ENCODE results near the gene LIMA1.
"Not testable (repeated sequence)": the region's sequence is repeated elsewhere in the genome, so short reads cannot be mapped to it uniquely, and the experiment has no call there.

The LIMA1 gene

DNA sequence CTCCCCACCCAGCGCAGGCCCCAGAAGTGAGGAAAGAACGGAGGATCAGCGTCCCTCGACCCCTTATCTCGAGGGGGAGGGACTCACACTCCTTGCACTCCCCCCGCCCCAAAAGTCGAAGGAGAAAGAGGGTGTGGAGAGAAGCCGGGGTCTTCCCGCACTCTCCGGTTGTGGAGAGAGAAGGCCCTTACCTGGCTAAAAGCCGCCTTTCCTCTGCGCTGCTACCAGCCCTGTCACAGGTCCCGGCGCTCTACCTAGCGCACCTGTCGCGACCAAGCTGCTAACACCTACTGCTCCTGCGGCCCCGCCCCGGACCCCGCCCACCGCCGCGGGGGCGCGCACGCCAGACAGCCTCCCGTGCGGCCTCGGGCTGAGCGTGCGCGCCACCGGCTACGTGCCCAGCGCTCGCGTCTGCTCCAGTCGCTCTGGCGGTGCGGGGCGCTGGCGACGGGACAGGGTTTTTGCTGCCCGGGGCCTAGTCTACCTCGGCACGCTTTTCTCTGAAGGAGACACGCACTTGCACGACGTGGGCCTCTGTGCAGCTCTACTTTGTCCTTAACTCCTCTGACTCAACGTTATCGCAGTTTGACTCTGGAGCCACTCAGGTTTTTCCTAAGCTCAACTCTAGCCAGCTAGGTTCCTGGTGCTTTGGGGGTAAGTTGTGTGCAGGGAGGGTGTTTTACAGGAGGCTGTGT is at the start of gene LIMA1:
Gene LIMA1, minus strand, starts transcription at position 292 of the 695 bp plus-strand sequence. CDS start 34,769 bp downstream, outside the sequence.
- in situ Hi-C loops (cut with MboI; ENCODE audit: low sequenced_read_pairs) = no loop called here

DNA sequence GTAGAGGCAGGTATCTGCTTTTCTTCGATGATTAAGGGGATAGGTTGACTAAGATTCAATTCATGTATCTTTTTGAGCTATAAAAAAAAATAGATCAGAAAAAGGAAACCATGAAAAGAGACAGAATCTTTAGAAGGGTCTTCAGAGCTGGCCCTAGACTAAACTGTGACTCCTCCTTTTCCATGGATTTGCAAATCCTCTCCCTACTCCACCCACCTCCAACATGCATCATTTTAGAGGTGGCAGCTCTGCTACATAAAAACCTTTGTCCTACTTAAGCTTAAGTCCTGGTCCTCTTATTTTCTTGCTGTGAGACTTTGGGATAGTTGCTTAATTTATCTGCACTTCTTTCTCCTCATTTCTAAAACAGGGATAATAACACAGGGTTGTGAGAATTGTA is 48.4 kb upstream of the LIMA1 start:
- in situ Hi-C loops (cut with MboI; ENCODE audit: low sequenced_read_pairs) = no loop called here

DNA sequence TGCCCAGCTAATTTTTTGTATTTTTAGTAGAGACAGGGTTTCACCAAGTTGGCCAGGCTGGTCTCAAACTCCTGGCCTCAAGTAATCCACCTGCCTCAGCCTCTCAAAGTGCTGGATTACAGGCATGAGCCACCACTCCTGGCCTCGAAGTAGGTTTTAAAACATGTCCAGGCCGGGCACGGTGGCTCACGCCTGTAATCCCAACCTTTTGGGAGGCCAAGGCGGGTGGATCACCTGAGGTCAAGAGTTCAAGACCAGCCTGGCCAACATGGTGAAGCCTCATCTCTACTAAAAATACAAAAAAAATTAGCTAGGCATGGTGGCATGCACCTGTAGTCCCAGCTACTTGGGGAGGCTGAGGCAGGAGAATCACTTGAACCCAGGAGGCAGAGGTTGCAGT is 45.3 kb upstream of the LIMA1 start:
- in situ Hi-C loops (cut with MboI; ENCODE audit: low sequenced_read_pairs) = not testable (repeated sequence)

DNA sequence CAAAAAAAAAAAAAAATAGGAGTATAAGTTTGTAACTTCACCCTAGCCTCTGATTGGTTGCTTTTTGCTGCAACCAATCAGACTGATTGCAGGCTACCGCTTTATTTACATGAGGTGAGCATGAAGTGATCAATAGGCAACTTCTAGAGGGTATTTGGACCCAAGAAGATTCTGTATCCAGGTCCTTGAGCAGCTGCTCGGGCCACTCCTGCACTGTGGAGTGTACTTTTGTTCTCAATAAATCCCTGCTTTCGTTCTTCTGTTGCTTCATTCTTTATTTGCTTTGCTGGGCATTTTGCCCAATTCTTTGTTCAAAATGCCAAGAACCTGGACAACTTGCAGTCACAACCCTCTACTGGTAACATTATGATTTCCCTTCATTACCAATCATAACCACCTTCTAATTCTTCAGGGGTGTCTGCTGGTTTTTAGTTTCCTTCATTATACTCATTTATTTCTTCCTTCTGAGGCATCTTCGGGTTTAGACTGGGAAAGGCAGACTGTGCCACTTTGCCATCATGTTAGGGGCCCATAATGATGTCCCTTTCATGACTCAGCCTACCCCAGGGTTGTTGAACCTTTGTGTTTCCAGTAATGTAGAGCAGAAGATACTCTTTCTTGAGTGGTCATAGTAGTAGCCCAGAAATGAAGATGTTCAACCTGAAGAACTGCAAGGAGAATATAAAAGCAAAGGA is 43.4 kb upstream of the LIMA1 start:
- in situ Hi-C loops (cut with MboI; ENCODE audit: low sequenced_read_pairs) = no loop called here

DNA sequence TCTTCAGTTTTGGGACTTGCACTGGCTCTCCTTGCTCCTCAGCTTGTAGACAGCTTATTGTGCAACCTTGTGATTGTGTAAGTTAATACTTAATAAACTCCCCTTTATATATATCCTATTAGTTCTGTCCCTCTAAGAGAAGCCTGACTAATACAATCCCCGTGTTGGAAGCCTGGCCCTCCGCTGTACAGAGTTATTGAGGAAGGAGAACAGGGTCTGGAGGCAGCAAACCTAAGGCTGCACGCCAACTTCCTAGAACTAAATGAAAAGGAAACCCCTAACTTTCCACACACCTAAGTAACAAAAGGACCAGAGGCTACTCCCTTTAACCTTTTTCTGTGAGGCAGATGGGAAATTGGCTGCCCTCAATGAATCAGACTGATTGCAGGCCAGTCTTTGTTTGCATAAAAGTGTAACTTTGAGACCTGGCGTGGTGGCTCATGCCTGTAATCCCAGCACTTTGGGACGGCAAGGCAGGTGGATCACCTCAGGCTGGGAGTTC is 42.6 kb upstream of the LIMA1 start:
- in situ Hi-C loops (cut with MboI; ENCODE audit: low sequenced_read_pairs) = no loop called here

DNA sequence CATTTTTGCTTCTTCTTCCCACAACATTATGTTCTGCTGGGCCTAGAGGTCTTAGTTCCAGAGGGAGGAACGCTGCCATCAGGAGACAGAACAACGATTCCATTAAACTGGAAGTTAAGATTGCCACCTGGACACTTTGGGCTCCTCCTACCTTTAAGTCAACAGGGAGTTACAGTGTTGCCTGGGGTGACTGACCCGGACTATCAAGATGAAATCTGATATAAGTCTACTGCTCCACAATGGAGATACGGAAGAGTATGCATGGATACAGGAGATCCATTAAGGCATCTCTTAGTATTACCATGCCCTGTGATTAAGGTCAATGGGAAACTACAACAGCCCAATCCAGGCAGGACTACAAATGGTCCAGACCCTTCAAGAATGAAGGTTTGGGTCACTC is 41.5 kb upstream of the LIMA1 start:
- in situ Hi-C loops (cut with MboI; ENCODE audit: low sequenced_read_pairs) = not testable (repeated sequence)

DNA sequence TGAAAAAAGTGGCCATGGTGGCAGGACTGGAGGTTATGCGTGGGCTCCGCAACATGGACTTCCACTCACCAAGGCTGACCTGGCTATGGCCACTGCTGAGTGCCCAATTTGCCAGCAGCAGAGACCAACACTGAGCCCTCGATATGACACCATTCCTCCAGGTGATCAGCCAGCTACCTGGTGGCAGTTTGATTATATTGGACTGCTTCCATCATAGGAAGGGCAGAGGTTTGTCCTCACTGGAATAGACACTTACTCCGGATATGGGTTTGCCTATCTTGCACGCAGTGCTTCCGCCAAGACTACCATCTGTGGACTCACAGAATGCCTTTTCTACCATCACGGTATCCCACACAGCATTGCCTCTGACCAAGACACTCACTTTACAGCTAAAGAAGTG is 40.8 kb upstream of the LIMA1 start:
- in situ Hi-C loops (cut with MboI; ENCODE audit: low sequenced_read_pairs) = not testable (repeated sequence)

DNA sequence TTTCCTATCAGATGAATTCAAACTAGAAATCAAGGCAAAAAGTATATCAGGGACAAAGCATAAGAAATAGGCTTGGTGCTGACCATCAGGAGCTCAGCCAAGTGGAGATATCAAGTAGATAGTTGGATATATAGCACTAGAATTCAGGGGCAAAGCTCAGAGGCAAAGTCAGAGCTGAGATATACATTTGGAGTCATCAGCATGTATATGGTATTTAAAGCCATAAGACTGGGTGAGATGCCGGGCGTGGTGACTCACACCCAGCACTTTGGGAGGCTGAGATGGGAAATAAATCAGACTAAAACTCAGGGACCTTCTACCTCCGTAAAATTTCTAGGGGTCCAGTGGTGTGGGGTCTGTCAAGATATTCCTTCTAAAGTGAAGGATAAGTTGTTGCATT is 38.9 kb upstream of the LIMA1 start:
- in situ Hi-C loops (cut with MboI; ENCODE audit: low sequenced_read_pairs) = no loop called here

DNA sequence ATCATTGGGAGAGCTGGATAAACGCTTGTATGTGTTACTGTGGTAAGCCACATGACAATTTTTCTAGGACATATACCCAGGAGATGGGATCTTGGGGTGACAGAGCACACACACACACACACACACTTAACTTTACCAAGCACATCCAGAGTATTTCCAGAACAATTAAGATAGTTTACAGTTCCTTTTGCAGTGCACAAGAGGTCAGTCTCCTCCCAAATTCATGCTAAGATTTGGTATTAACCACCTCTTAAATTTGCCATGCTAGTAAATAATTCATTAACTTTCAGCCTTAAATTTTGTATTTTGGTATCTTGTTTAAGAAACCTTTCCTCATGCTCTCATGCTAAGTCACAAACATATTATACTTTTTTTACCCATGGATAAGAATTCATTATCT is 33.9 kb upstream of the LIMA1 start:
- in situ Hi-C loops (cut with MboI; ENCODE audit: low sequenced_read_pairs) = no loop called here

DNA sequence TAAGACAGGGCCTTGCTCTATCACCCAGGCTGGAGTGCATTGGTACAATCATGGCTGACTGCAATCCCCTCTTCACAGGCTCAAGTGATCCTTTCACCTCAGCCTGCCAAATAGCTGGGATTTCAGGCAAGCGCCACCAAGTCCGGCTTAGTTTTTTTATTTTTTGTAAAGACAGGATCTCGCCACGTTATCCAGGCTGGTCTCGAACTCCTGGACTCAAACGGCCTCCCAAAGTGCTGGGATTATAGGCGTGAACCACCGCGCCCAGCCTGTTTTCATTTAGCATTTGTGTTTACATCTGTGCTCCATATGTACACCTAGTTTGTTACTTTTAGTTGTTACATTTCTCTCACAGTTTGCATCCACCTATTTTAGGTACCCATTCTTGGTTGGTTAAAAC is 32.5 kb upstream of the LIMA1 start:
- in situ Hi-C loops (cut with MboI; ENCODE audit: low sequenced_read_pairs) = no loop called here

DNA sequence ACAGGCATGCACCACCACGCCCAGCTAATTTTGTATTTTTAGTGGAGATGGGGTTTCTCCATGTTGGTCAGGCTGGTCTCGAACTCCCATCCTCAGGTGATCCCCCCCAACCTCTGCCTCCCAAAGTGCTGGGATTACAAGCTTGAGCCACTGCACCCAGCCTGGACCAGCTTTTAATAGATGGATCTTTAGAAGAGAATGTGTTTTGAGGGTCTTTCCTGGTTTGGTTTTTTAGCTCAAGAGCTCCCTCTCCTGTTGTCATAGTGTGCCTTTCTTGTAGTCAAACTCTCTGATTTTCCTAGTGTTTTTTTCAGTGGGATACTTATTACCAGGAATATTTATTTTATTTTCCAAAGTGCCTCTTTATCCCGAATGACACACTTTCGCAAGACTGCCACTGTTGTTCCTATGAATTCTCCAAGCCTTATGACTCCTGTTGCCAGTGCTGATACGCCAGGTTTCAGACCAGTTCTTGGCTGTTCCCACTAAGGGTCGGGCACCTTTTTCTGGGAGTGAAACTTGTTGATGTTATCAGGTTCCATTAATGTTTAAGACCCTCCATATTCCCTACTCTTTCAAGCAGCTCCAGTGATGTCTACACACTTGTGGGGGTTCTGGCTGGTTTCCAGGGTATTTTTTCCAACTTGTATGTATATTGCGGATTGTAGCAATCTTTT is 31.5 kb upstream of the LIMA1 start:
- in situ Hi-C loops (cut with MboI; ENCODE audit: low sequenced_read_pairs) = no loop called here

DNA sequence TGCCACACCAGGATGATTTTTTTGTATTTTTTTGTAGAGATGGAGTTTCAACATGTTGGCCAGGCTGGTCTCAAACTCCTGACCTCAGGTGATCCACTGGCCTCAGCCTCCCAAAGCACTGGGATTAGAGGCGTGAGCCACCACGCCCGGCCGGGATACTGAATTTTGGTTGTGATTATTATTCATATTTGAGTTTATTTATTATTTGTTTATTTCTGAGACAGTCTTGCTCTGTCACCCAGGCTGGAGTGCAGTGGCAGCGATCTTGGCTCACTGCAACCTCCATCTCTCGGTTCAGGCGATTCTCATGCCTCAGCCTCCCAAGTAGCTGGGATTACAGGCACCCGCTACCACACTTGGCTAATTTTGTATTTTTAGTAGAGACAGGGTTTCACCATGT is 30.7 kb upstream of the LIMA1 start:
- in situ Hi-C loops (cut with MboI; ENCODE audit: low sequenced_read_pairs) = not testable (repeated sequence)

DNA sequence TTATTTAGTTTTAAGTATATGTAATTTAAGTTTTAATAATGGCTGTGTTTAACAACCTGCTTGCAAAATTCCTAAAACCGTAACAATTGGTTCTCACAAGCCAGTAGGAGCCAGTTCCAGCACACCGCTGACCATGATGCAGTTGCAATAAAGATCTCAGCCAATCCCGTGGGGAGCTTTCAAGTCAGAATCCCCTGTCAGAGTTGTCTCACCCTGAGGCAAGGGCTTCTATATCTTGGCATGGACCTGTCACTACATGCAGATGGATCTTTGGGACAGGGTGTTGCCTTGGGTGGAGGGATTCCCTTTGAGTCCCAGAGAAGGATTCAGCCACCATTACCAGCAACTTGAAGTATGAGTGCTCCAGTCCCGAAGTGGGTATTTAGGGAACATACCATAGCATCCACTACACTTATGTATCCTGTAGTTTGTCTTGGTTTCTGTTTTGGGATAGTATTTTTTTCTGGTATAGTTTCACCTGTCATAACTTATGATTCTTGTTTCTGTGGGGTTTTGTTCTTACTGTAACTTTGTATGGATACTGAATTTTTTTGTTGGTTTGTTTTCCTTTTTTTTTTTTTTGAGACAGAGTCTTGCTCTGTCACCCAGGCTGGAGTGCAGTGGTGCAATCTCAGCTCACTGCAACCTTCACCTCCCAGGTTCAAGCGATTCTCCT is 30.1 kb upstream of the LIMA1 start:
- in situ Hi-C loops (cut with MboI; ENCODE audit: low sequenced_read_pairs) = no loop called here

DNA sequence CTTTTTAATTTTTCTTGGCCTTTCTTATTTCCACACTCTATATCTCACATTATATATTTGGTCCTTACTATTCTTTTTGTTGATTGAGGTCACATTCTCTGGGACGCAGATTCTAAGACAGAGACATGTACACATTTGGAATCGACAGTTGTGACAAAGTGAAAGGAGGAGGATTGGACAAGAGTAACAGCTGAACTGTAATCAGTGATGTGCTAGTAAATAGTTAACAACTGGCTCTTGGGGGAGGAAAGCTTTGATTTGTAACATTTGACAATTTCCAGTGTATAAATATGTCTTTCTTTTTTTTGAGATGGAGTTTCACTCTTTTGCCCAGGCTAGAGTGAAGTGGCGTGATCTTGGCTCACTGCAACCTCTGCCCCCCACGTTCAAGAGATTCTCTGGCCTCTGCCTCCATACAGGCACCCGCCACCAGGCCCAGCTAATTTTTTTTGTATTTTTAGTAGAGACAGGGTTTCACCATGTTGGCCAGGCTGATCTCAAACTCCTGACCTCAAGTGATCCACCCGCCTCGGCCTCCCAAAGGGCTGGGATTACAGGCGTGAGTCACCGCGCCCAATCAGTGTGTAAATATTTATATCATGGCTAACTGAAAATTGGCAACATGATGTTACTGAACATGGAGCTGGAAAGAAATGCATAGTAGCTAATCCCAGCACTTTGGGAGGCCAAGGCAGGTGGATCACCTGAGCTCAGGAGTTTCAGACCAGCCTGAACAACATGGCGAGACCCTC is 28.7 kb upstream of the LIMA1 start:
- in situ Hi-C loops (cut with MboI; ENCODE audit: low sequenced_read_pairs) = not testable (repeated sequence)

DNA sequence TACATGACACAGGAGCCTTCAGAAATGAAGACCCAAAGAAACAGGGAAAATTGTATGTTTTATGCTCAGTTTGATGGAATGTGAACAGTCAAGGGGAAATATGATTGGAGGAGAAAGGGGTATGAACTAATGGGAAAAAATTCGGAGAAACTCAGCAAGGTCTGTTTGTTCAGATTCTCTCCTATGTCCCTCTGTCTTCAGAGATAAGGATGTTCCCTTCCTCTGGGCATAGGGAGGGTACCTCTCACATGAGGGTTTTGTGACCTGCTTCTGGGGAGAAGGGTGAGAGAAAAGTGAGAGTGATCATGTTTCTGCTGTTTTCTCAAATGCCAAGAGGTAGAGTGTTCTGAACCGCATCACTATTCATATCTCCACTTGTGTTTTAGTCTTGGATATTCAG is 26.6 kb upstream of the LIMA1 start:
- in situ Hi-C loops (cut with MboI; ENCODE audit: low sequenced_read_pairs) = no loop called here

DNA sequence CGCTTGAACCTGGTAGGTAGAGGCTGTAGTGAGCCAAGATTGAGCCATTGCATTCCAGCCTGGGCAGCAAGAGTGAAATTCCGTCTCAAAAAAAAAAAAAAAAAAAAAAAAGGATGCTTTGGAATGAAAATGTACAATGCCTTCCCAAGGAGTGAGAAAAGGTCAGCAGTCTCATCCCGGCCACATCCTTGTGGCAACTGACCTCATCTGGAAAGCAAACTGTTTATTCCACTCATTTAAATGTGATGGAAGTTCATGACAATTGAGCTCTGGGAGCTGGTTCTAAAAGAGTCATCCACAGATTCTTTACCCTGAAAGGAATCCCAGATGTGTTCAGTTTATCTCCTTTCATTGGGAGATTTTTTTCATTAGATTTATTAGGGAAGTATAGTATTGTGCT is 19.4 kb upstream of the LIMA1 start:
- in situ Hi-C loops (cut with MboI; ENCODE audit: low sequenced_read_pairs) = no loop called here

DNA sequence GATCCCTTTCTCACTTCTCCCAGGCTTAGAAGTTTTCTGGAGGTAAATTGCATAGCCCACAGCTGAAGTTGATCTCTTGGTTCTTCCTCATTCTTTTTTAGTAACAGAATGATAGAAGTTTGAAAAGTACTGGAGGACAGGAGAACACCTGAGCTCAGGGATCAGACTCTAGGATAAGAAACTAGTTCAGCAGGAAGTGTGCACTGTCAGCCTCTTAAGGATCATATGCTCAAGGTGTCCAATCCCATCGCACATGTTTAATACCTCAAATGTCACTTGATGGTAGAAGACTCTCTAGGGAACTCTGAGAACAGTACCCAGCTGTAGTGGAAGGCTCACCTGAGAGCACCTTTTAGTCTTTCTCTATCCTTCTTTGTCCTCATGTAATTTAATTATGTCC is 14.7 kb upstream of the LIMA1 start:
- in situ Hi-C loops (cut with MboI; ENCODE audit: low sequenced_read_pairs) = no loop called here

DNA sequence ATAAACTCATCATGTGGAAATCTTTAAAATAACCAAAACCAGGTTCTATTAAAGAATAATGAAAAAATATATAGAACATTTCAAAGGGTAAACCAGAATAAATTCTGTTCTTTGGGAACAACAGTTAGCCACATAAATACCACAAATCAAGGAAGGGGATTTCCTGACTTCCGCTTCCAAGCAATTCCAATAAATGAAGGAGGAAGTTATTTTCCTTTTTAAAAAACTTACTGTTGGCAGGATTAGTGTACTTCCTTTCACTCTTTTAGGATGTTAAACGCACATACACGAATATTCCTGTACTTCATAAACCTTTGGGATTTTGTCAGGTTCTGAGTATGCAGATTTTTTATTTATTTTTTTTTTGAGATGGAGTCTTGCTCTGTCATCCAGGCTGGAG is 13.7 kb upstream of the LIMA1 start:
- in situ Hi-C loops (cut with MboI; ENCODE audit: low sequenced_read_pairs) = no loop called here

DNA sequence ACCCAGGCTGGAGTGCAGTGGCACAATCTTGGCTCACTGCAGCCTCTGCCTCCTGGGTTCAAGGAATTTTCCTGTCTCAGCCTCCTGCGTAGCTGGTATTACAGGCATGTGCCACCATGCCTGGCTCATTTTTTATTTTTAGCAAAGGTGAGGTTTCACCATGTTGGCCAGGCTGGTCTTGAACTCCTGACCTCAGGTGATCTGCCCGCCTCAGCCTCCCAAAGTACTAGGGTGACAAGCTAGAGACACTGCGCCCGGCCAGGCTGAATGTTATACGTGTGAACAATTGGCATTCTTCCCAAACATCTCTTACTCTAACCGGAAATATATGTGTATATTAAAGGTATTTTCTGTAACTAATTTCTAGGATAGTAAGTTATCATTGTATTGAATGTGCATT is 13.2 kb upstream of the LIMA1 start:
- in situ Hi-C loops (cut with MboI; ENCODE audit: low sequenced_read_pairs) = no loop called here

DNA sequence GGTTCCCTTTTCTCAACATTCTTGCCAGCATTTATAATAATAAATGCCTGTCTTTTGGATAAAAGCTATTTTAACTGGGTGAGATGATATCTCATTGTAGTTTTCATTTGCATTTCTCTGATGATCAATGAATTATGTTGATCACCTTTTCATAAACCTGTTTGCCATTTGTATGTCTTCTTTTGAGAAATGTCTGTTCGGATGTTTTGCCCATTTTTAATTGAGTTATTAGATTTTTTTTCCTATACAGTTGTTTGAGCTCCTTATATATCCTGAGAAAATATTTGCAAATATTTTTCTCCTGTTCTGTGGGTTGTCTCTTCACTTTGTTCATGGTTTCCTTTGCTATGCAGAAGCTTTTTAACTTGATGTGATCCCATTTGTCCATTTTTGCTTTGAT is 8.1 kb upstream of the LIMA1 start:
- in situ Hi-C loops (cut with MboI; ENCODE audit: low sequenced_read_pairs) = no loop called here

DNA sequence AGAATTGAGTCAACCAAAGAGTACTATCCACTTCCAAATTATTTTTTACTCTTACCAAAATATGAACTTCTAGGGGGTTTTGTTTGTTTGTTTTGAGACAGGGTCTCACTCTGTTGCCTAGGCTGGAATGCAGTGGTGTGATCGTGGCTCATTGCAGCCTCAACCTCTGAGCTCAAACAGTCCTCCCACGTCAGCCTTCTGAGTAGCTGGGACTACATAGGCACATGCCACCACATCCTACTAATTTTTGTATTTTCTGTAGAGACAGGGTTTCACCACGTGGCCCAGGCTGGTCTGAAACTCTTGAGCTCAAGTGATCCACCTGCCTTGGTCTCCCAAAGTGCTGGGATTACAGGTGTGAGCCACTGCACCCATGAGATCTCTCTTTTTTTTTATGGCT is 7.4 kb upstream of the LIMA1 start:
- in situ Hi-C loops (cut with MboI; ENCODE audit: low sequenced_read_pairs) = not testable (repeated sequence)
